Calu3 (cell line): Measurements from ENCODE around the gene SLC12A1. TPM values are rescaled to one million over a fixed set of nuclear protein-coding genes. Genes with fewer than 3 reads are reported as not detected.

ENCODE experiments used
- BruUV-seq: library from RNA; stranded (reverse); fragments of 400-500 nt; replicated peaks from 2 replicates; lab custom pipeline; 2021; lab: Mats Ljungman, UMichigan
- CTCF ChIA-PET: fragments of 300-600 bp; sonication (Branson Sonifier 250); formaldehyde crosslinking; loops from one replicate; lab custom pipeline; 2022; ENCODE audit warnings: antibody characterized with exemption; lab: Charles Lee
- DNase-seq: peaks from one replicate; pipeline ENCODE4 v3.0.0; 2022
- H3K27ac Mint-ChIP-seq: one replicate; pipeline ENCODE4 v1.8.0; 2022; ENCODE audit warnings: mixed read lengths; ENCODE audit not compliant: unreplicated experiment
- H3K27me3 Mint-ChIP-seq: one replicate; pipeline ENCODE4 v1.8.0; 2022; ENCODE audit warnings: mixed read lengths; ENCODE audit not compliant: unreplicated experiment
- H3K36me3 Mint-ChIP-seq: one replicate; pipeline ENCODE4 v1.8.0; 2022; ENCODE audit warnings: mild to moderate bottlenecking, moderate library complexity, mixed read lengths; ENCODE audit not compliant: insufficient read depth, unreplicated experiment
- H3K4me1 Mint-ChIP-seq: one replicate; pipeline ENCODE4 v1.8.0; 2022; ENCODE audit warnings: mild to moderate bottlenecking, low read depth, mixed read lengths; ENCODE audit not compliant: unreplicated experiment
- H3K4me3 Mint-ChIP-seq: one replicate; pipeline ENCODE4 v1.8.0; 2022; ENCODE audit warnings: mild to moderate bottlenecking, low read depth, moderate library complexity, mixed read lengths; ENCODE audit not compliant: unreplicated experiment
- H3K9me3 Mint-ChIP-seq: one replicate; pipeline ENCODE4 v1.8.0; 2022; ENCODE audit warnings: low read depth, mixed read lengths; ENCODE audit not compliant: unreplicated experiment
- intact Hi-C: fragments of 100-400 bp; cut with micrococcal nuclease; formaldehyde crosslinking; loops from one replicate; pipeline ENCODE4 v1.10.0; 2022; ENCODE audit not compliant: unreplicated experiment
- total RNA-seq: library from RNA; stranded (reverse); gene quantifications from 2 replicates; pipeline ENCODE4 v1.2.3, GENCODE V29; 2022
- TF ChIP-seq, protein P1 (sequence below): fragments of 200-600 bp; IDR thresholded peaks from one replicate; pipeline ENCODE4 v1.8.0; 2022; ENCODE audit warnings: antibody characterized with exemption; ENCODE audit not compliant: unreplicated experiment

Gene SLC12A1
- total RNA-seq, 1 experiment from 2014 or later, result not detected

DNA sequence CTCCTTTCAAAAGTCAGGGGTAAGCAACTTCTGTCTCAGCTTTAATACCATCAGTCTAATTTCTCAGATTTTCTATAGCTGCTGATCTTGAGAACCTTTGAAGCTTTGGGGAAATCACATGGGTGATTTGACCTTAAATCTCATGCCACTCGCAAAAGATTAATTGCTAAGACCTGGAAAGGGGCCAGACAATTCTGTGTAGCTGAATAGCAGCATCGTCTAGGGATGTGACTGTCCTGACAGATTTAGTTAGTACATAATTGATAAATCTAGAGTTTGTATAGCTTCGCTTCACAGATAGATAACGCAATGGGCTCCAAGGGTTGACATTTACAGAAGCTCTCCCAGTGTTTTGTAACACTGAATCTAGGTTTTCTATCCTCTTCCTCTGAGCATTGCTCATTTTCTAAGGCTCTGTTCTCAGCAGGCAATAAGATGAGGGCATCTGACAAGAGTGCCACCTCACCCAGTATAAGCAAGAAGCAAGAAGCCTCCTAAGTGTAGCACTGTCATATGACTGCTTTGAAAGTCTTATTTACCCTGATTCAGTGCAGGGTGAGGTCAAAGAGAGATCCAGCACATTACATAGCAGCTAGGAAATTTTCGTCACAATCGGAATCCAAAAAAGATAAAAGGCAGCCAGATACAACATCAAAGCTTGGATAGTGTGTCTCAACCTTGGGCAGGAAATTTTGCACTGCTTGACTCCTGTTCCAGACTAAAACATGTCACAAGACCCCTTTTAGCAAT is 77.5 kb downstream of the SLC12A1 start:
- Mint-ChIP-seq H3K9me3 (no peaks in the 10 kb centered on the region), H3K27me3 (peaks cover 41% of the 10 kb centered on the region), H3K27ac (no peak overlapping the region), H3K4me1 (no peaks in the 10 kb centered on the region), H3K36me3 (no peaks in the 10 kb centered on the region), H3K4me3 (no peak overlapping the region)
- TF ChIP-seq, protein P1, sequence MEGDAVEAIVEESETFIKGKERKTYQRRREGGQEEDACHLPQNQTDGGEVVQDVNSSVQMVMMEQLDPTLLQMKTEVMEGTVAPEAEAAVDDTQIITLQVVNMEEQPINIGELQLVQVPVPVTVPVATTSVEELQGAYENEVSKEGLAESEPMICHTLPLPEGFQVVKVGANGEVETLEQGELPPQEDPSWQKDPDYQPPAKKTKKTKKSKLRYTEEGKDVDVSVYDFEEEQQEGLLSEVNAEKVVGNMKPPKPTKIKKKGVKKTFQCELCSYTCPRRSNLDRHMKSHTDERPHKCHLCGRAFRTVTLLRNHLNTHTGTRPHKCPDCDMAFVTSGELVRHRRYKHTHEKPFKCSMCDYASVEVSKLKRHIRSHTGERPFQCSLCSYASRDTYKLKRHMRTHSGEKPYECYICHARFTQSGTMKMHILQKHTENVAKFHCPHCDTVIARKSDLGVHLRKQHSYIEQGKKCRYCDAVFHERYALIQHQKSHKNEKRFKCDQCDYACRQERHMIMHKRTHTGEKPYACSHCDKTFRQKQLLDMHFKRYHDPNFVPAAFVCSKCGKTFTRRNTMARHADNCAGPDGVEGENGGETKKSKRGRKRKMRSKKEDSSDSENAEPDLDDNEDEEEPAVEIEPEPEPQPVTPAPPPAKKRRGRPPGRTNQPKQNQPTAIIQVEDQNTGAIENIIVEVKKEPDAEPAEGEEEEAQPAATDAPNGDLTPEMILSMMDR, result no peak
- intact Hi-C loops, result no loop called here
- CTCF ChIA-PET, result interaction anchor here (1.6 kb wide), 1 partner anchor 9 kb away, joined by 3 read pairs; no protein-coding TSS in a partner anchor
- no peak for DNase-seq
- BruUV-seq, result no TSS peak

- H3K36me3 Mint-ChIP-seq, result no peaks in the 10 kb centered on the region
- peaks cover 34% of the 10 kb centered on the region for H3K27me3 Mint-ChIP-seq
- intact Hi-C loops, result loop anchor here (1.0 kb wide), 2 partner anchors 173 to 1089 kb away; no protein-coding TSS in a partner anchor
- BruUV-seq, result no TSS peak
- TF ChIP-seq, protein P1, result peak; percentile 34
- CTCF ChIA-PET, result interaction anchor here (0.8 to 1.6 kb wide), 2 partner anchors 173 to 1089 kb away, joined by 3 to 15 read pairs; no protein-coding TSS in a partner anchor
- DNase-seq, result peak; percentile 57
- no peaks in the 10 kb centered on the region for H3K4me1 Mint-ChIP-seq
- no peaks in the 10 kb centered on the region for H3K9me3 Mint-ChIP-seq
- H3K4me3 Mint-ChIP-seq, result no peak overlapping the region
- H3K27ac Mint-ChIP-seq, result no peak overlapping the region
Measured at GRCh38 chr15:48285329-48286214, 79.5 kb downstream of the SLC12A1 start.

GRCh38 chr15:48289628-48290027 is 83.5 kb downstream of the SLC12A1 start:
- Mint-ChIP-seq H3K27me3 (peaks cover 10% of the 10 kb centered on the region), H3K27ac (no peak overlapping the region), H3K36me3 (no peaks in the 10 kb centered on the region), H3K4me3 (no peak overlapping the region), H3K4me1 (no peaks in the 10 kb centered on the region), H3K9me3 (no peaks in the 10 kb centered on the region)
- no TSS peak for BruUV-seq
- CTCF ChIA-PET, result no interaction called here
- DNase-seq, result no peak
- intact Hi-C loops, result no loop called here
- TF ChIP-seq, protein P1, result no peak

DNA sequence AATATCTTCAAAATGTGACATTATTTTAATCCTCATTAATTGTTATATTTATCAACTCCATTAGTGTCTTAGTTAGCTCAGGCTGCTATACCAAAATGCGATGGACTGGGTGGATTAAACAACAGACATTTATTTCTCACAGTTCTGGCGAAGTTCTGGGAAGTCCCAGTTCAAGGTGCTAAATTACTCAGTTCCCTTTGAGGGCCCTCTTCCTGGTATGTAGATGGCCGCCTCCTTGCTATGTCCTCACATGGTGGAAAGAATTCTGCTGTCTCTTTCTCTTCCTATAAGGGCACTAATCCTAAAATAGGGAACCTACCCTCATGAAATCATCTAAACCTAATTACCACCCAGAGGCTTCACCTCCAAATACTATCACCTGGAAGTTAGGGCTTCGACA is 86.4 kb downstream of the SLC12A1 start:
- no peak for DNase-seq
- CTCF ChIA-PET, result no interaction called here
- H3K27me3 Mint-ChIP-seq, result peaks cover 16% of the 10 kb centered on the region
- H3K4me1 Mint-ChIP-seq, result no peaks in the 10 kb centered on the region
- H3K36me3 Mint-ChIP-seq, result no peaks in the 10 kb centered on the region
- intact Hi-C loops, result no loop called here
- no peak overlapping the region for H3K27ac Mint-ChIP-seq
- TF ChIP-seq, protein P1, result no peak
- H3K9me3 Mint-ChIP-seq, result no peaks in the 10 kb centered on the region
- H3K4me3 Mint-ChIP-seq, result no peak overlapping the region
- BruUV-seq, result no TSS peak
